ENCODE results near the gene ZNF460. TPM values are rescaled to one million over a fixed set of nuclear protein-coding genes. Genes with fewer than 3 reads are reported as not detected.
A peak's percentile ranks its signal among the peaks of the same experiment; 100 is the strongest.

ZNF460 gene
- 10 to 100 TPM; 22.9 to 50.3 (median 41.1) TPM for total RNA-seq
- polyA plus RNA-seq: 1 to 10 TPM in 1 of 2 donors, under 1 TPM in 1; 0.42 to 4.7 TPM
- long read RNA-seq, donor 1, partial matches to known transcripts: 0 of 3 reads
- long read RNA-seq, donor 1, other reads (novel, unspliced or antisense): 0 of 3 reads
- long read RNA-seq, donor 2, partial matches to known transcripts: 0 of 1 reads
- long read RNA-seq, donor 2, other reads (novel, unspliced or antisense): 0 of 1 reads
- long read RNA-seq, donor 3, partial matches to known transcripts: 0 of 8 reads
- long read RNA-seq, donor 3, other reads (novel, unspliced or antisense): 2 of 8 reads

DNA sequence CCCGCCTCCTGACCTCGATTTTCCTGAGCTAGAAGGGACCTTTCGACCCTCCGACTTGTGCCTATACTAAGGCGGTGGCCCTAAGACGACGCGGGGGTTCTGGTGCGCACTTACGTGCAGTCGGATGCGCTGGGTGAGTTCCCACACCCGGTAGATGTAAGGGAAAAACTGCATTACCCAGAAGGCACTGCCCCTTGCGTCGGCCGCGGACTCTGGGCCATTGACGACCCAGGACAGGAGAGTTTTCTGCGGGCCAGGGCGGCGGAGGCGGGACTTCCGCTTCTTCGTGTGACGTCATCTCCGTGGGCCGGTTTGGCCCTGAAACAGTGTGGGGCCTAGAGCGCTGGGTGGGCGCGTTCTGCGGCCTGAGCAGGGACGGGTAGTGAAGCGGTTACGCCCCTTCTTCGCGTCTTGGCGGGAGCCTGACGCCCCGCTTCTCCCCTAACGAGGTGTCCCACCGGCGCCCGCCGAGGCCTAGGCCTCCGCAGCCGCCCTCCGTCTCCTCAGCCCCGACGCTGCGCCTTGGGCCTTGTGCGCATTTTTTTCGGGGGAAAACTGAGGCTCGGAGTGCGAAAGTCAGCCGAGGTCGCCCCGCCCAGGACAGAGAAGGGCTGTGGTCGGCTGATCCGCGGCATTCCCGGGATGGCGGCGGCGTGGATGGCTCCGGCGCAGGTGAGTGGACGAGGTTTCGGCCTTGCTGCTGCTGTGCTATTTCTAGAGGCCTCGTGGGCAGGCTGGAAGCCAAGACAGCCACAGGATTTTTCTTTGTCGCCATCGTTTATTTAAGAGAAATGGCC, at the start of gene ZNF460:
Gene ZNF460, plus strand, starts transcription at position 321 of the 797 bp plus-strand sequence. Its CDS starts 322 bp downstream, at position 643.
- peak; percentile 97 to 98 for DNase-seq
- TF ChIP-seq, protein P1, sequence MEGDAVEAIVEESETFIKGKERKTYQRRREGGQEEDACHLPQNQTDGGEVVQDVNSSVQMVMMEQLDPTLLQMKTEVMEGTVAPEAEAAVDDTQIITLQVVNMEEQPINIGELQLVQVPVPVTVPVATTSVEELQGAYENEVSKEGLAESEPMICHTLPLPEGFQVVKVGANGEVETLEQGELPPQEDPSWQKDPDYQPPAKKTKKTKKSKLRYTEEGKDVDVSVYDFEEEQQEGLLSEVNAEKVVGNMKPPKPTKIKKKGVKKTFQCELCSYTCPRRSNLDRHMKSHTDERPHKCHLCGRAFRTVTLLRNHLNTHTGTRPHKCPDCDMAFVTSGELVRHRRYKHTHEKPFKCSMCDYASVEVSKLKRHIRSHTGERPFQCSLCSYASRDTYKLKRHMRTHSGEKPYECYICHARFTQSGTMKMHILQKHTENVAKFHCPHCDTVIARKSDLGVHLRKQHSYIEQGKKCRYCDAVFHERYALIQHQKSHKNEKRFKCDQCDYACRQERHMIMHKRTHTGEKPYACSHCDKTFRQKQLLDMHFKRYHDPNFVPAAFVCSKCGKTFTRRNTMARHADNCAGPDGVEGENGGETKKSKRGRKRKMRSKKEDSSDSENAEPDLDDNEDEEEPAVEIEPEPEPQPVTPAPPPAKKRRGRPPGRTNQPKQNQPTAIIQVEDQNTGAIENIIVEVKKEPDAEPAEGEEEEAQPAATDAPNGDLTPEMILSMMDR (IDR thresholded peaks at IDR 0.05): peak in 2 of 9 donors; percentile 5 to 17
- Histone ChIP-seq H3K4me1 (peaks cover 0 to 58% (median 48%) of the 10 kb centered on the region in 9 donors), H3K4me3 (peak within 1 kb of the TSS; percentile 70 to 99 (median 92)), H3K27ac (peak within 1 kb of the TSS; percentile 85 to 100 (median 97)), H3K27me3 (no peaks in the 10 kb centered on the region), H3K9me3 (no peaks in the 10 kb centered on the region), H3K36me3 (peaks cover 0 to 50% (median 8%) of the 10 kb centered on the region in 9 donors)
- intact Hi-C loops (cut with DNase I): loop anchor here in 7 of 10 donors (1.0 to 5.0 kb wide), 8 partner anchors 37 to 82 kb away; partner anchors contain the start of genes ZNF805 (in 5 of the 7), ZNF304 (in 2 of the 7), TRAPPC2B (in 1 of the 7) and ZNF543 (in 1 of the 7)
- peak; percentile 94 to 99 (median 98) for ATAC-seq
- 0% methylated on average over 71 of the region's 71 CpGs for WGBS, 2 donors

DNA sequence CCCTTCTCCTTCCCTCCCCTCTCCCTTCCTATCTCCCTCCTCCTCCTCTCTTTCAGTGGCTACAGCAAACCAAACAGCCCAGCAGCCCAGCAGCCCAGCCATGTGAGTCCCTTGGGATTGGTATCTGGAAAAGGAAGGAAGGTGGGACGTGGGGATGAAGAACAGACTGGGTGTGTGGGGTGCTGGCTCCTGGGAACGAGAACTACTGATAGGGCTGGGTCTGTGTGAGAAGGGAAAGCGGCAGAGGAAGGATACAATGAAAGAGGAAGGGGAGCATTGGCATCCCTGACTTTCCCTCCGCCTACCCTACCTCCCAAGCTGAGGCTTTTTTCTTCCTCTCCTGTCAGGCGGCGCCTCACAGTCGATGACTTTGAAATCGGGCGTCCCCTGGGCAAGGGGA, 48.6 kb upstream of the ZNF460 start:
- Histone ChIP-seq H3K36me3 (peaks cover 0 to 4% (median 0%) of the 10 kb centered on the region in 9 donors), H3K4me3 (no peak overlapping the region), H3K9me3 (no peaks in the 10 kb centered on the region), H3K4me1 (no peaks in the 10 kb centered on the region), H3K27me3 (no peaks in the 10 kb centered on the region), H3K27ac (no peak overlapping the region)
- 64 to 71% methylated on average over 9 of the region's 9 CpGs for WGBS, 2 donors
- intact Hi-C loops (cut with DNase I): no loop called here
- no peak for DNase-seq
- TF ChIP-seq, protein P1 (IDR thresholded peaks at IDR 0.05): no peak
- no peak for ATAC-seq

DNA sequence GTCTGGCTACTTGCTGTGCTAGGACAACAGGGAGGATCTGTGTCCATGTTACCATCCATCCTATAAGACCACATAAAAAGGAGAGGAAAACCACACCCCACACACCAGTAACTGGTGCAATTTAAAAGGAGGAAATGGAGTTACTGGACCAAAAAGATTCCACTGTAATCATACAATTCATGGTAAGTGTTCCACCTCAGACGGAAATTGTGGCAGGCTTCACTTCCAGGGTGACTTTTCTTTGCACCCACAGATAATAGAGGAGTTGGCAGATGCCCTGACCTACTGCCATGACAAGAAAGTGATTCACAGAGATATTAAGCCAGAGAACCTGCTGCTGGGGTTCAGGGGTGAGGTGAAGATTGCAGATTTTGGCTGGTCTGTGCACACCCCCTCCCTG, 47.1 kb upstream of the ZNF460 start:
- DNase-seq (no peak), ATAC-seq (no peak)
- 87 to 92% methylated on average over 1 of the region's 1 CpG for WGBS, 2 donors

DNA sequence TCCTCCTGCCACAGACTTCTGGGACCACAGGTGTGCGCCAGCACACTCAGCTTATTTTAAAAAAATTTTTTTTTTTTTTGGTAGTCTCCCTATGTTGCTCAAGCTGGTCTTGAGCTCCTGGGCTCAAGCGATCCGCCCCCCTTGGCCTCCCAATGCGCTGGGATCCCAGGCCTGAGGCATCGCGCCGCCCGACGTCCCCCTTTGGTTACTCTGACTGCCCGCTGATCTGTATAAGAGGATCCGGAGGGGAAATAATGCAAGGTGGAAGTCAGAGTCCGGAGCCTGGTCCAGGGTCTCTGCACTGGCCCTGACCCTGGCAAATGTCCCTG, 40.3 kb upstream of the ZNF460 start:
- Histone ChIP-seq H3K4me3 (peak overlapping the region; percentile 75 to 94 (median 88)), H3K9me3 (no peaks in the 10 kb centered on the region), H3K27me3 (no peaks in the 10 kb centered on the region), H3K36me3 (peaks cover 0 to 30% (median 8%) of the 10 kb centered on the region in 9 donors), H3K4me1 (peaks cover 7 to 34% (median 22%) of the 10 kb centered on the region in 9 donors), H3K27ac (peak overlapping the region; percentile 65 to 96 (median 94))
- ATAC-seq (peak in 4 of 8 donors; percentile 17 to 49 (median 28)), DNase-seq (no peak)
- WGBS, 2 donors: 14 to 22% methylated on average over 12 of the region's 12 CpGs
- TF ChIP-seq, protein P1 (IDR thresholded peaks at IDR 0.05): no peak
- intact Hi-C loops (cut with DNase I): loop anchor here in 8 of 10 donors (1.0 to 5.0 kb wide), 8 partner anchors 39 to 112 kb away; partner anchors contain the start of genes ZNF460 (in 5 of the 8), ZNF304 (in 2 of the 8) and ZNF264 (in 1 of the 8)

More for the DNA sequence above, 47.1 kb upstream of the ZNF460 start:
- Histone ChIP-seq H3K27me3 (no peaks in the 10 kb centered on the region), H3K36me3 (peaks cover 0 to 4% (median 0%) of the 10 kb centered on the region in 9 donors), H3K27ac (no peak overlapping the region), H3K9me3 (no peaks in the 10 kb centered on the region), H3K4me1 (no peaks in the 10 kb centered on the region), H3K4me3 (no peak overlapping the region)
- intact Hi-C loops (cut with DNase I): no loop called here
- TF ChIP-seq, protein P1 (IDR thresholded peaks at IDR 0.05): no peak
